Endothelial cell of umbilical vein (primary cell): ENCODE data around the gene UQCRH. TPM values are rescaled to one million over a fixed set of nuclear protein-coding genes. Genes with fewer than 3 reads are reported as not detected.
"Not testable (repeated sequence)": the region's sequence is repeated elsewhere in the genome, so short reads cannot be mapped to it uniquely, and the experiment has no call there.

Source experiments
- BruUV-seq: library from RNA; stranded (reverse); fragments of 400-500 nt; replicated peaks from 2 replicates; lab custom pipeline; 2021; lab: Mats Ljungman, UMichigan
- CTCF ChIA-PET: fragments of 300-600, 350-600 bp; sonication (Branson Sonifier 250); formaldehyde crosslinking; loops from one replicate; lab custom pipeline; 2021; ENCODE audit warnings: antibody characterized with exemption, inconsistent platforms; lab: Charles Lee
- POLR2A ChIA-PET: fragments of 300-600, 350-600 bp; sonication (Branson Sonifier 250); formaldehyde crosslinking; loops from one replicate; lab custom pipeline; 2021; ENCODE audit warnings: antibody characterized with exemption, inconsistent platforms; lab: Charles Lee
- DNase-seq: peaks from one replicate; pipeline ENCODE4 v3.0.0-alpha.2; 2011; ENCODE audit warnings: low read depth, low spot score
- FAIRE-seq: peaks from 2 replicates; lab custom pipeline; 2011; peaks lifted over from hg19 to GRCh38; lab: Jason Lieb, UNC
- H2AFZ ChIP-seq: 2 replicates; pipeline ENCODE4 v1.6.0; 2012; ENCODE audit warnings: low read depth, low read length, control low read depth, inconsistent platforms
- H3K27ac ChIP-seq: 2 replicates; pipeline ENCODE4 v1.5.1; 2011; ENCODE audit warnings: low read depth, mild to moderate bottlenecking, control low read depth, low read length, moderate library complexity; ENCODE audit not compliant: insufficient read depth
- H3K27me3 ChIP-seq, 2 experiments: 2 replicates each; pipeline versions ENCODE4 v1.6.0 to v1.6.1; 2011; ENCODE audit warnings: low read length in 2 of 2, mixed read lengths in 1 of 2; ENCODE audit not compliant: control insufficient read depth in 2 of 2, insufficient read depth in 2 of 2
- H3K36me3 ChIP-seq, 2 experiments: 2 replicates in 1 of 2; 3 replicates in 1 of 2; pipeline ENCODE4 v1.5.1; 2011; ENCODE audit warnings: low read length in 2 of 2, mild to moderate bottlenecking in 1 of 2, moderate library complexity in 1 of 2; ENCODE audit not compliant: control insufficient read depth in 2 of 2, insufficient read depth in 2 of 2; ENCODE audit errors: extremely low read depth in 1 of 2
- H3K4me1 ChIP-seq: 3 replicates; pipeline ENCODE4 v1.5.1; 2011; ENCODE audit warnings: mild to moderate bottlenecking, low read length; ENCODE audit not compliant: control insufficient read depth, insufficient read depth; ENCODE audit errors: extremely low read depth
- H3K4me2 ChIP-seq: 2 replicates; pipeline ENCODE4 v1.6.1; 2011; ENCODE audit warnings: low read length, control low read depth, mixed read lengths; ENCODE audit not compliant: insufficient read depth
- H3K4me3 ChIP-seq, 3 experiments: fragments of 200-600 bp in 1 of 3; sonication (generic), shearing (Covaris generic) in 1 of 3; replicated peaks in 1 of 3; 2 replicates each; pipeline ENCODE4 v1.5.1; 2011 to 2016; ENCODE audit warnings: control low read depth in 3 of 3, low read length in 3 of 3, mild to moderate bottlenecking in 2 of 3, inconsistent platforms in 1 of 3, low read depth in 1 of 3, moderate library complexity in 1 of 3; ENCODE audit not compliant: insufficient read depth in 1 of 3
- H3K79me2 ChIP-seq: 2 replicates; pipeline ENCODE4 v1.6.0; 2012; ENCODE audit warnings: low read length, inconsistent platforms; ENCODE audit not compliant: control insufficient read depth, insufficient read depth
- H3K9ac ChIP-seq: replicated peaks from 2 replicates; pipeline ENCODE3; 2011; ENCODE audit warnings: low read length, control low read depth; ENCODE audit not compliant: insufficient read depth; ENCODE audit errors: extremely low read depth
- H3K9me1 ChIP-seq: replicated peaks from 3 replicates; pipeline ENCODE4 v1.6.0; 2011; ENCODE audit warnings: mild to moderate bottlenecking, low read length; ENCODE audit not compliant: control insufficient read depth, insufficient read depth; ENCODE audit errors: extremely low read depth
- H3K9me3 ChIP-seq: replicated peaks from 2 replicates; pipeline ENCODE4 v1.5.1; 2012; ENCODE audit warnings: low read length, inconsistent platforms; ENCODE audit not compliant: control insufficient read depth, insufficient read depth
- H4K20me1 ChIP-seq: replicated peaks from 2 replicates; pipeline ENCODE3; 2011; ENCODE audit warnings: mild to moderate bottlenecking, low read length; ENCODE audit not compliant: control insufficient read depth, insufficient read depth; ENCODE audit errors: extremely low read depth
- dilution Hi-C: fragments of 300-500 bp; cut with MboI; formaldehyde crosslinking; loops from one replicate; pipeline ENCODE4 v1.15.0; 2019; ENCODE audit warnings: low sequenced_read_pairs; ENCODE audit not compliant: extremely low pct_ligation_motif_present
- intact Hi-C: fragments of 100-400 bp; cut with micrococcal nuclease; formaldehyde crosslinking; loops from one replicate; pipeline ENCODE4 v1.10.0; 2022
- polyA plus RNA-seq, 4 experiments: library from polyadenylated mRNA; depleted of rRNA in 3 of 4; stranded (reverse) in 3 of 4; unstranded in 1 of 4; fragments of >200 nt; gene quantifications; 2 replicates each; pipeline versions ENCODE4 v1.2.1 to v1.2.3, GENCODE V29; 2011 to 2012; ENCODE audit warnings: missing spikeins in 1 of 4
- total RNA-seq: library from RNA; stranded (reverse); gene quantifications from 2 replicates; pipeline ENCODE4 v1.2.3, GENCODE V29; 2021

UQCRH gene
- total and polyA plus RNA-seq, 2 donors (not counting 3 experiments of a cell fraction or from before 2014, with no cell fraction given), result 253 to 527 TPM

DNA sequence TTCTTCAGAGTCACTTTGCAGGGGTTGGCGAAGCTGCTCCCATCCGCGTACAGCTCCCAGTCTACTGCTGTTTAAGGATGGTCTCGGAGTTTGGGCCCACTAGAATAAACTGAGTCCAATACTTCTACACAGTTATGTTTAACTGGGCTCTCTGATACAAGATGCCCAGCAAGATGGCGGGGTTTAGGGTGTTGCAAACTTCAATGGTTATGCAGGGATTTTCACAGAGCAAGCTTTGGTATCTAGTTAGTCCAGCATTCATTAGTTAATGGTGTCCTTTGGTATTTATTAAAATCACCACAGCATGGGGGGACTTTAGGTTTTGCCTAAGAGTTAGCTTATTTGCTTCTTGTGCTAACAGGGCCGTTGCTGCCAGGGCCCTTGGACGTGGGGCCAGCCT is 24.7 kb downstream of the UQCRH start:
- H3K4me2 ChIP-seq, POLR2A ChIA-PET, FAIRE-seq, DNase-seq, H3K4me1 ChIP-seq, intact Hi-C loops, H3K9ac ChIP-seq, H3K27ac ChIP-seq, H3K27me3 ChIP-seq, H3K9me3 ChIP-seq, BruUV-seq, H3K4me3 ChIP-seq, dilution Hi-C loops, H4K20me1 ChIP-seq, H2AFZ ChIP-seq, H3K36me3 ChIP-seq, H3K79me2 ChIP-seq, H3K9me1 ChIP-seq: not testable (repeated sequence)
- CTCF ChIA-PET, result interaction anchor here (1.5 to 2.5 kb wide), 2 partner anchors 19 to 349 kb away, joined by 3 to 11 read pairs; no protein-coding TSS in a partner anchor

DNA sequence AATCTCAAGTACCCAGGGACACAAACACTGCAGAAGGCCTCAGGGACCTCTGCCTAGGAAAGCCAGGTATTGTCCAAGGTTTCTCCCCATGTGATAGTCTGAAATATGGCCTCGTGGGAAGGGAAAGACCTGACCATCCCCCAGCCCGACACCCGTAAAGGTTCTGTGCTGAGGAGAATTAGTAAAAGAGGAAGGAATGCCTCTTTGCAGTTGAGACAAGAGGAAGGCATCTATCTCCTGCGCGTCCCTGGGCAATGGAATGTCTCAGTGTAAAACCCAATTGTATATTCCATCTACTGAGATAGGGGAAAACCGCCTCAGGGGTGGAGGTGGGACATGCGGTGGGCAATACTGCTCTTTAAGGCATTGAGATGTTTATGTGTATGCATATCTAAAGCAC is 26.3 kb downstream of the UQCRH start:
- H2AFZ ChIP-seq, H3K4me2 ChIP-seq, intact Hi-C loops, H3K9ac ChIP-seq, H3K4me3 ChIP-seq, H3K9me1 ChIP-seq, dilution Hi-C loops, H3K79me2 ChIP-seq, H3K9me3 ChIP-seq, CTCF ChIA-PET, H4K20me1 ChIP-seq, H3K27ac ChIP-seq, POLR2A ChIA-PET, DNase-seq, H3K4me1 ChIP-seq, H3K27me3 ChIP-seq, BruUV-seq, FAIRE-seq, H3K36me3 ChIP-seq: not testable (repeated sequence)

- CTCF ChIA-PET, H3K9me3 ChIP-seq, BruUV-seq: not testable (repeated sequence)
These were observed 26.9 kb downstream of the UQCRH start for GRCh38 chr1:46330381-46330780.

GRCh38 chr1:46331786-46332540 is 28.5 kb downstream of the UQCRH start:
- FAIRE-seq, DNase-seq, H4K20me1 ChIP-seq, H3K4me2 ChIP-seq, dilution Hi-C loops, intact Hi-C loops, H3K79me2 ChIP-seq, H3K4me1 ChIP-seq, H3K36me3 ChIP-seq, H3K9me3 ChIP-seq, CTCF ChIA-PET, H3K4me3 ChIP-seq, BruUV-seq, H2AFZ ChIP-seq, H3K27ac ChIP-seq, H3K27me3 ChIP-seq, POLR2A ChIA-PET, H3K9me1 ChIP-seq, H3K9ac ChIP-seq: not testable (repeated sequence)

More at GRCh38 chr1:46330381-46330780, 26.9 kb downstream of the UQCRH start:
- POLR2A ChIA-PET, H3K9ac ChIP-seq, H3K9me1 ChIP-seq, H2AFZ ChIP-seq, H3K4me3 ChIP-seq, intact Hi-C loops, H4K20me1 ChIP-seq, H3K36me3 ChIP-seq, DNase-seq, H3K79me2 ChIP-seq, H3K4me2 ChIP-seq, H3K4me1 ChIP-seq, FAIRE-seq, dilution Hi-C loops, H3K27ac ChIP-seq, H3K27me3 ChIP-seq: not testable (repeated sequence)
